ENCODE data around the gene CAMK2B. TPM values are rescaled to one million over a fixed set of nuclear protein-coding genes. Genes with fewer than 3 reads are reported as not detected.

The CAMK2B gene
- polyA plus RNA-seq, 3 donors, result 0.13 TPM; not detected in 2

DNA sequence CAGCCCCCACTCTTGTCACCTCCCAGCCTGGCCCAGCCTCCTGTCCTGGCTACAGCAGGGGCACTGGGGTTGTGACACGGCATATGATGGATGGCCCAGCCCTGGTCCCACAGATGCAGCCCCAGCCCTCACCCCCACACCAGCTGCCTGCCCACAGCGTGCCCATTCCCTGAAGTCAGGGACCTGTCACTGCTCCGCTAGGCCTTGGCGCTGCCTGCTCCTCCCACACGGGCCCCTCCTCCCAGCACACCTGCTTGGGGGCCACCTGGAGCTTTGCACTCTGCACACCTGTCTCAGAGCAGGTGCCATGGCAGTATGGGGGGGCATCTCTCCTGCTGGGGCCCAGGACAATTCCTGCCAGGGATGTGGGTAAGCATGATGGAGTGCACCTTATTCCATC, 139.7 kb downstream of the CAMK2B start:
- H3K9me3 Mint-ChIP-seq, result peaks cover 5 to 17% (median 13%) of the 10 kb centered on the region in 7 donors
- no peak for DNase-seq
- no peak overlapping the region for H2AFZ ChIP-seq (ENCODE audit: insufficient read depth, low read depth, low read length, poor library complexity, severe bottlenecking)
- no peaks in the 10 kb centered on the region for H4K20me1 ChIP-seq (ENCODE audit: insufficient read depth, low read length)
- intact Hi-C loops (cut with micrococcal nuclease), result no loop called here
- no peak overlapping the region for H3K4me3 ChIP-seq (replicated peaks in 1 of 3; ENCODE audit: low read depth in 2 of 3, low read length in 3 of 3)
- no peaks in the 10 kb centered on the region for H3K79me2 ChIP-seq (ENCODE audit: insufficient read depth, low read length)
- TF ChIP-seq, protein P1, sequence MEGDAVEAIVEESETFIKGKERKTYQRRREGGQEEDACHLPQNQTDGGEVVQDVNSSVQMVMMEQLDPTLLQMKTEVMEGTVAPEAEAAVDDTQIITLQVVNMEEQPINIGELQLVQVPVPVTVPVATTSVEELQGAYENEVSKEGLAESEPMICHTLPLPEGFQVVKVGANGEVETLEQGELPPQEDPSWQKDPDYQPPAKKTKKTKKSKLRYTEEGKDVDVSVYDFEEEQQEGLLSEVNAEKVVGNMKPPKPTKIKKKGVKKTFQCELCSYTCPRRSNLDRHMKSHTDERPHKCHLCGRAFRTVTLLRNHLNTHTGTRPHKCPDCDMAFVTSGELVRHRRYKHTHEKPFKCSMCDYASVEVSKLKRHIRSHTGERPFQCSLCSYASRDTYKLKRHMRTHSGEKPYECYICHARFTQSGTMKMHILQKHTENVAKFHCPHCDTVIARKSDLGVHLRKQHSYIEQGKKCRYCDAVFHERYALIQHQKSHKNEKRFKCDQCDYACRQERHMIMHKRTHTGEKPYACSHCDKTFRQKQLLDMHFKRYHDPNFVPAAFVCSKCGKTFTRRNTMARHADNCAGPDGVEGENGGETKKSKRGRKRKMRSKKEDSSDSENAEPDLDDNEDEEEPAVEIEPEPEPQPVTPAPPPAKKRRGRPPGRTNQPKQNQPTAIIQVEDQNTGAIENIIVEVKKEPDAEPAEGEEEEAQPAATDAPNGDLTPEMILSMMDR (IDR thresholded peaks at IDR 0.05), result no peak
- H3K27me3 Mint-ChIP-seq (ENCODE audit: low read depth in 3 of 3), result peaks cover 5 to 8% (median 6%) of the 10 kb centered on the region in 3 donors
- no peaks in the 10 kb centered on the region for H3K36me3 ChIP-seq (replicated peaks in 1 of 2; ENCODE audit: control insufficient read depth in 1 of 2, insufficient read depth in 2 of 2, low read length in 2 of 2)
- no peak overlapping the region for H3K4me3 Mint-ChIP-seq
- no peak overlapping the region for H3K27ac Mint-ChIP-seq
- peaks cover 11 to 13% of the 10 kb centered on the region in 2 donors for H3K9me3 ChIP-seq (replicated peaks in 1 of 2; ENCODE audit: control insufficient read depth in 1 of 2, insufficient read depth in 1 of 2, low read length in 2 of 2)
- no peaks in the 10 kb centered on the region for H3K4me1 ChIP-seq (ENCODE audit: control insufficient read depth in 1 of 2, insufficient read depth in 2 of 2, low read length in 2 of 2)
- no peaks in the 10 kb centered on the region for H3K4me1 Mint-ChIP-seq
- WGBS (ENCODE audit: insufficient coverage), result no CpG with 5 or more reads among the region's 5 CpGs
- no peak overlapping the region for H3K9ac ChIP-seq (ENCODE audit: insufficient read depth, low read length, poor library complexity, severe bottlenecking)
- H3K27me3 ChIP-seq (ENCODE audit: control insufficient read depth in 2 of 2, insufficient read depth in 2 of 2, low read length in 2 of 2), result no peaks in the 10 kb centered on the region
- H3K4me2 ChIP-seq (replicated peaks; ENCODE audit: extremely low read depth, low read length, poor library complexity, severe bottlenecking), result no peak overlapping the region
- no peaks in the 10 kb centered on the region for H3K36me3 Mint-ChIP-seq
- no peak overlapping the region for H3K27ac ChIP-seq (ENCODE audit: low read depth in 1 of 2, low read length in 2 of 2)

- Histone ChIP-seq H3K4me2 (replicated peaks; ENCODE audit: extremely low read depth, low read length, poor library complexity, severe bottlenecking) (no peak overlapping the region), H3K79me2 (ENCODE audit: insufficient read depth, low read length) (no peaks in the 10 kb centered on the region), H3K9ac (ENCODE audit: insufficient read depth, low read length, poor library complexity, severe bottlenecking) (no peak overlapping the region), H4K20me1 (ENCODE audit: insufficient read depth, low read length) (no peaks in the 10 kb centered on the region), H2AFZ (ENCODE audit: insufficient read depth, low read depth, low read length, poor library complexity, severe bottlenecking) (no peak overlapping the region), H3K27me3 (ENCODE audit: control insufficient read depth in 2 of 2, insufficient read depth in 2 of 2, low read length in 2 of 2) (no peaks in the 10 kb centered on the region), H3K27ac (ENCODE audit: low read depth in 1 of 2, low read length in 2 of 2) (no peak overlapping the region), H3K4me3 (replicated peaks in 1 of 3; ENCODE audit: low read depth in 2 of 3, low read length in 3 of 3) (no peak overlapping the region), H3K9me3 (replicated peaks in 1 of 2; ENCODE audit: control insufficient read depth in 1 of 2, insufficient read depth in 1 of 2, low read length in 2 of 2) (peaks cover 11 to 13% of the 10 kb centered on the region in 2 donors), H3K36me3 (replicated peaks in 1 of 2; ENCODE audit: control insufficient read depth in 1 of 2, insufficient read depth in 2 of 2, low read length in 2 of 2) (no peaks in the 10 kb centered on the region), H3K4me1 (ENCODE audit: control insufficient read depth in 1 of 2, insufficient read depth in 2 of 2, low read length in 2 of 2) (no peaks in the 10 kb centered on the region)
- Mint-ChIP-seq H3K9me3 (peaks cover 5 to 17% (median 13%) of the 10 kb centered on the region in 7 donors), H3K36me3 (no peaks in the 10 kb centered on the region), H3K4me3 (no peak overlapping the region), H3K27ac (no peak overlapping the region), H3K4me1 (no peaks in the 10 kb centered on the region), H3K27me3 (ENCODE audit: low read depth in 3 of 3) (peaks cover 5 to 8% (median 6%) of the 10 kb centered on the region in 3 donors)
- TF ChIP-seq, protein P1 (IDR thresholded peaks at IDR 0.05), result no peak
- intact Hi-C loops (cut with micrococcal nuclease), result no loop called here
- DNase-seq, result no peak
- no CpG with 5 or more reads among the region's 2 CpGs for WGBS (ENCODE audit: insufficient coverage)
Measured at GRCh38 chr7:44184873-44185446, 140.4 kb downstream of the CAMK2B start.

Data from CD14-positive monocyte (primary cell).